ENCODE results near the gene RPRM. TPM values are rescaled to one million over a fixed set of nuclear protein-coding genes. Genes with fewer than 3 reads are reported as not detected.
A peak's percentile ranks its signal among the peaks of the same experiment; 100 is the strongest.

Gene RPRM
- total RNA-seq, 1 experiment from 2014 or later, result 38.4 TPM

DNA sequence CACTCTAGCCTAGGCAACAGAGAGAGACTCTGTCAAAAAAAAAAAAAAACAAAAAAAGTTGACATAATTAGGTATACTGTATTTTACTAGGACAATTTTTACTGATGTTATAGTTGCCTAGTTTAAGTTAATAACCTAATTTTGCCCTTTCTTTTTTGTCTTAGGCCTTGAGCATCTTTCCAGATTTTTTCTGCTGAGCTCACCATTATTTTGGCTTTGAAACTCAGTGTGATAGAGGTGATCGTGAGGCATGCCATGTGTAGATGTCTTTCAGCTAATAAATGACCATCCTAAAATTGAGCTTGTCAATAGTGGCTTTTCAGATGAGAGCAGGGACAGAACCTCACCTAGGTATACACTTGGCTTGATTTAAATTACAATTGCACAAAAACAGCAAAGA, 47.4 kb downstream of the RPRM start:
- Histone ChIP-seq H2BK20ac (ENCODE audit: low read depth, low read length, poor library complexity, severe bottlenecking) (no peak overlapping the region), H4K8ac (replicated peaks; ENCODE audit: insufficient read length, low read depth, low read length) (no peak overlapping the region), H2BK15ac (ENCODE audit: low read depth, low read length) (no peak overlapping the region), H3K4ac (ENCODE audit: low read depth, low read length) (no peak overlapping the region), H4K91ac (ENCODE audit: insufficient read length, low read depth, low read length) (no peak overlapping the region), H3K4me1 (ENCODE audit: insufficient read depth, low read length) (peaks cover 4% of the 10 kb centered on the region; the same call in 1 of the 2 replicates), H3K9me3 (ENCODE audit: control insufficient read depth, low read depth, low read length) (no peaks in the 10 kb centered on the region), H4K20me1 (ENCODE audit: control insufficient read depth, insufficient read depth, insufficient read length) (no peaks in the 10 kb centered on the region), H3K23ac (ENCODE audit: insufficient read length, low read depth, low read length) (no peak overlapping the region), H2BK12ac (ENCODE audit: insufficient read length, low read depth, low read length) (no peak overlapping the region), H3K27ac (ENCODE audit: insufficient read length, low read depth, low read length) (no peak overlapping the region), H3K18ac (ENCODE audit: insufficient read length, low read depth, low read length) (no peak overlapping the region), H3K14ac (ENCODE audit: insufficient read depth, low read length) (no peak overlapping the region), H3K27me3 (ENCODE audit: insufficient read depth, low read length) (no peaks in the 10 kb centered on the region), H2BK120ac (ENCODE audit: low read depth, low read length, poor library complexity, severe bottlenecking) (no peak overlapping the region), H4K5ac (ENCODE audit: insufficient read length, low read depth, low read length) (no peak overlapping the region), H3T11ph (ENCODE audit: low read length) (no peak overlapping the region), H2BK5ac (ENCODE audit: insufficient read length, low read length) (no peak overlapping the region), H3K79me1 (ENCODE audit: insufficient read depth, low read depth, low read length, poor library complexity, severe bottlenecking) (no peaks in the 10 kb centered on the region), H3K79me2 (ENCODE audit: insufficient read depth, low read length) (no peaks in the 10 kb centered on the region), H3K56ac (ENCODE audit: insufficient read length, low read depth, low read length) (no peak overlapping the region), H3K4me2 (ENCODE audit: insufficient read depth, insufficient read length, low read length) (no peak overlapping the region), H2AFZ (ENCODE audit: low read length) (no peak overlapping the region), H3K23me2 (ENCODE audit: insufficient read length, low read depth, low read length, poor library complexity, severe bottlenecking) (no peaks in the 10 kb centered on the region), H3K9ac (ENCODE audit: extremely low read depth, insufficient read length, low read length) (no peak overlapping the region), H2AK5ac (ENCODE audit: insufficient read length, low read length) (no peak overlapping the region)
- Mint-ChIP-seq H3K27me3 (ENCODE audit: low read depth) (no peaks in the 10 kb centered on the region), H3K9me3 (peaks cover 3 to 7% of the 10 kb centered on the region in 2 experiments; a peak in 3 of 5 replicates), H3K27ac (peak overlapping the region in 1 of 3 experiments; percentile 5; a peak in 2 of 7 replicates), H3K4me3 (no peak overlapping the region), H3K4me1 (peaks cover 22 to 23% of the 10 kb centered on the region in 2 experiments), H3K36me3 (ENCODE audit: insufficient read depth in 1 of 3, low read depth in 3 of 3) (peaks cover 0 to 6% (median 4%) of the 10 kb centered on the region in 3 experiments; a peak in 4 of 7 replicates)
- TF ChIP-seq, protein P1, sequence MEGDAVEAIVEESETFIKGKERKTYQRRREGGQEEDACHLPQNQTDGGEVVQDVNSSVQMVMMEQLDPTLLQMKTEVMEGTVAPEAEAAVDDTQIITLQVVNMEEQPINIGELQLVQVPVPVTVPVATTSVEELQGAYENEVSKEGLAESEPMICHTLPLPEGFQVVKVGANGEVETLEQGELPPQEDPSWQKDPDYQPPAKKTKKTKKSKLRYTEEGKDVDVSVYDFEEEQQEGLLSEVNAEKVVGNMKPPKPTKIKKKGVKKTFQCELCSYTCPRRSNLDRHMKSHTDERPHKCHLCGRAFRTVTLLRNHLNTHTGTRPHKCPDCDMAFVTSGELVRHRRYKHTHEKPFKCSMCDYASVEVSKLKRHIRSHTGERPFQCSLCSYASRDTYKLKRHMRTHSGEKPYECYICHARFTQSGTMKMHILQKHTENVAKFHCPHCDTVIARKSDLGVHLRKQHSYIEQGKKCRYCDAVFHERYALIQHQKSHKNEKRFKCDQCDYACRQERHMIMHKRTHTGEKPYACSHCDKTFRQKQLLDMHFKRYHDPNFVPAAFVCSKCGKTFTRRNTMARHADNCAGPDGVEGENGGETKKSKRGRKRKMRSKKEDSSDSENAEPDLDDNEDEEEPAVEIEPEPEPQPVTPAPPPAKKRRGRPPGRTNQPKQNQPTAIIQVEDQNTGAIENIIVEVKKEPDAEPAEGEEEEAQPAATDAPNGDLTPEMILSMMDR (conservative IDR thresholded peaks at IDR 0.05), result no peak
- no peak for DNase-seq
- no CpG with 5 or more reads among the region's 1 CpG for WGBS (ENCODE audit: extremely low coverage, insufficient read length, low lambda C conversion rate)
